Endodermal cell (in vitro differentiated cells): Measurements from ENCODE around the gene TMUB2. TPM values are rescaled to one million over a fixed set of nuclear protein-coding genes. Genes with fewer than 3 reads are reported as not detected.

Source experiments
- DNase-seq: peaks from one replicate; pipeline ENCODE4 v3.0.0-alpha.2; 2017
- H3K27ac ChIP-seq: 2 replicates; pipeline ENCODE4 v1.5.1; 2013; ENCODE audit warnings: mild to moderate bottlenecking, low read depth, low read length, moderate library complexity
- H3K27me3 ChIP-seq: 2 replicates; pipeline ENCODE4 v1.6.1; 2013; ENCODE audit warnings: mild to moderate bottlenecking, low read length, moderate library complexity; ENCODE audit not compliant: insufficient read depth, control insufficient read depth, poor library complexity, severe bottlenecking
- H3K36me3 ChIP-seq: 2 replicates; pipeline ENCODE4 v1.7.0; 2013; ENCODE audit warnings: mild to moderate bottlenecking, low read length, moderate library complexity; ENCODE audit not compliant: control insufficient read depth, insufficient read depth
- H3K4me1 ChIP-seq: one replicate; pipeline ENCODE4 v1.7.0; 2013; ENCODE audit warnings: low read length; ENCODE audit not compliant: control insufficient read depth, insufficient read depth
- H3K4me3 ChIP-seq: 2 replicates; pipeline ENCODE4 v1.5.1; 2013; ENCODE audit warnings: mild to moderate bottlenecking, low read length, moderate library complexity
- H3K9ac ChIP-seq: 2 replicates; pipeline ENCODE4 v1.6.1; 2013; ENCODE audit warnings: mild to moderate bottlenecking, low read length, moderate library complexity; ENCODE audit not compliant: poor library complexity, severe bottlenecking; ENCODE audit errors: extremely low read depth
- H3K9me3 ChIP-seq: 2 replicates; pipeline ENCODE4 v1.6.1; 2013; ENCODE audit warnings: mild to moderate bottlenecking, low read length, moderate library complexity; ENCODE audit not compliant: control insufficient read depth
- H3K27ac Mint-ChIP-seq: 2 replicates; pipeline ENCODE4 v1.8.0; 2020; ENCODE audit warnings: mixed read lengths
- H3K27me3 Mint-ChIP-seq: 2 replicates; pipeline ENCODE4 v1.8.0; 2021; ENCODE audit warnings: mild to moderate bottlenecking, mixed read lengths; ENCODE audit not compliant: insufficient read depth
- H3K36me3 Mint-ChIP-seq: 2 replicates; pipeline ENCODE4 v1.8.0; 2020; ENCODE audit warnings: low read depth, mixed read lengths
- H3K4me1 Mint-ChIP-seq: 2 replicates; pipeline ENCODE4 v1.8.0; 2020; ENCODE audit warnings: mixed read lengths
- H3K4me3 Mint-ChIP-seq: 2 replicates; pipeline ENCODE4 v1.8.0; 2020; ENCODE audit warnings: mild to moderate bottlenecking, moderate library complexity, mixed read lengths
- H3K9me3 Mint-ChIP-seq: 2 replicates; pipeline ENCODE4 v1.8.0; 2020; ENCODE audit warnings: mild to moderate bottlenecking, mixed read lengths
- CTCF ChIP-seq: fragments of 200-600 bp; sonication (generic); conservative IDR thresholded peaks from 2 replicates; pipeline ENCODE4 v1.5.0; 2021; ENCODE audit warnings: antibody characterized with exemption, mild to moderate bottlenecking
- WGBS, 2 experiments: methylation state at CpG; one replicate each; pipeline versions ENCODE4 v1.1.5 to v1.1.7; 2013; ENCODE audit warnings: missing lambda C conversion rate in 2 of 2, mixed read lengths in 1 of 2; ENCODE audit not compliant: insufficient coverage in 1 of 2, insufficient read length in 1 of 2; 5-methylcytosine and 5-hydroxymethylcytosine counted together
- microRNA-seq: library from miRNA; unstranded; fragments of <30 nt; microRNA quantifications from one replicate; pipeline ENCODE4 v1.2.0, GENCODE V29; 2020; ENCODE audit warnings: borderline microRNAs expressed
- total RNA-seq, 2 donors: library from RNA; stranded (reverse); fragmentation: NEBNext Ultra II Directional in 1 of 2; extraction: Animal tissue kit (Norgen Biotek cat#: 25700) in 1 of 2; gene quantifications; 2 replicates in 1 of 2; 3 replicates in 1 of 2; pipeline ENCODE4 v1.2.1, GENCODE V29; 2021

The TMUB2 gene
- total RNA-seq, 2 donors from 2014 or later = 28.8 to 33.1 TPM

- no peaks in the 10 kb centered on the region for H3K36me3 ChIP-seq
- no peak overlapping the region for H3K27ac Mint-ChIP-seq
- H3K4me3 ChIP-seq = no peak overlapping the region
- peaks cover 15% of the 10 kb centered on the region for H3K9me3 Mint-ChIP-seq
- H3K9ac ChIP-seq = no peak overlapping the region
- H3K9me3 ChIP-seq = no peaks in the 10 kb centered on the region
- peaks cover 4% of the 10 kb centered on the region for H3K4me1 Mint-ChIP-seq
- TF ChIP-seq CTCF = no peak
- no peaks in the 10 kb centered on the region for H3K27me3 ChIP-seq
- H3K4me1 ChIP-seq = no peaks in the 10 kb centered on the region
- no peak overlapping the region for H3K4me3 Mint-ChIP-seq
- H3K27ac ChIP-seq = no peak overlapping the region
- no peak for DNase-seq
- H3K27me3 Mint-ChIP-seq = peaks cover 3% of the 10 kb centered on the region
- WGBS, 2 experiments = 81 to 84% methylated on average over 5 to 6 of the region's 6 CpGs
- no peaks in the 10 kb centered on the region for H3K36me3 Mint-ChIP-seq
Observed at GRCh38 chr17:44241106-44241624, 54.4 kb downstream of the TMUB2 start.

Small RNA genes within 50 kb of the gene (microRNA-seq; reads per million reads assigned to microRNA genes)
- gene MIR6782 = not detected

Other genes with a start within 250 kb of the TMUB2 start
- not detected for gene PPY, start 244.5 kb upstream of the TMUB2 start, total RNA-seq
- 1 to 10 TPM; 1.3 to 1.4 TPM for gene PYY, start 233.0 kb upstream of the TMUB2 start, total RNA-seq
- 1 to 10 TPM; 1.4 to 2.1 TPM for gene NAGS, start 182.3 kb upstream of the TMUB2 start, total RNA-seq
- 10 to 100 TPM; 27.2 to 27.7 TPM for gene TMEM101, start 172.0 kb upstream of the TMUB2 start, total RNA-seq
- gene LSM12, start 120.3 kb upstream of the TMUB2 start, total RNA-seq = 100 to 1,000 TPM in 1 of 2 donors, 10 to 100 TPM in 1; 97.7 to 102 TPM
- 100 to 1,000 TPM in 1 of 2 donors, 10 to 100 TPM in 1; 88.8 to 129 TPM for gene G6PC3, start 116.2 kb upstream of the TMUB2 start, total RNA-seq
- 10 to 100 TPM; 36.9 to 64.6 TPM for gene HDAC5, start 63.3 kb upstream of the TMUB2 start, total RNA-seq
- 10 to 100 TPM; 20.9 to 23.4 TPM for gene HROB, start 45.0 kb upstream of the TMUB2 start, total RNA-seq
- under 1 TPM in 1 of 2 donors, not detected in 1; 0.53 TPM for gene ASB16, start 16.3 kb upstream of the TMUB2 start, total RNA-seq
- gene ATXN7L3, start 12.9 kb downstream of the TMUB2 start, total RNA-seq = 100 to 1,000 TPM; 118 to 144 TPM
- gene UBTF, start 32.7 kb downstream of the TMUB2 start, total RNA-seq = 10 to 100 TPM; 62.0 to 89.9 TPM
- gene SLC4A1, start 81.2 kb downstream of the TMUB2 start, total RNA-seq = under 1 TPM in 1 of 2 donors, not detected in 1; 0.04 TPM
- 1 to 10 TPM; 1.0 to 2.1 TPM for gene RUNDC3A, start 121.6 kb downstream of the TMUB2 start, total RNA-seq
- 100 to 1,000 TPM; 191 to 201 TPM for gene SLC25A39, start 137.9 kb downstream of the TMUB2 start, total RNA-seq
- gene GRN, start 158.3 kb downstream of the TMUB2 start, total RNA-seq = 100 to 1,000 TPM; 178 to 205 TPM
- 10 to 100 TPM; 45.7 to 51.9 TPM for gene FAM171A2, start 176.9 kb downstream of the TMUB2 start, total RNA-seq
- gene ITGA2B, start 202.7 kb downstream of the TMUB2 start, total RNA-seq = 1 to 10 TPM; 5.2 to 8.5 TPM